Neural progenitor cell (in vitro differentiated cells): ENCODE results near the gene BAIAP2. TPM values are rescaled to one million over a fixed set of nuclear protein-coding genes. Genes with fewer than 3 reads are reported as not detected.
A peak's percentile ranks its signal among the peaks of the same experiment; 100 is the strongest.

Source experiments
- DNase-seq: peaks from one replicate; pipeline ENCODE4 v3.0.0-alpha.2; 2016; ENCODE audit warnings: low spot score
- H2AFZ ChIP-seq: fragments of 200-600 bp; sonication (generic); replicated peaks from 2 replicates; pipeline ENCODE4 v1.6.1; 2016; ENCODE audit warnings: antibody characterized with exemption
- H3F3A ChIP-seq: fragments of 200-600 bp; sonication (generic); 2 replicates; pipeline ENCODE4 v1.6.1; 2016; ENCODE audit warnings: antibody characterized with exemption, low read depth
- H3K27ac ChIP-seq: fragments of 200-600 bp; sonication (generic); 2 replicates; pipeline ENCODE4 v1.5.1; 2016; ENCODE audit warnings: mild to moderate bottlenecking
- H3K27me3 ChIP-seq: fragments of 200-600 bp; sonication (generic); 2 replicates; pipeline ENCODE4 v1.6.1; 2016; ENCODE audit warnings: mild to moderate bottlenecking, moderate library complexity
- H3K36me3 ChIP-seq: fragments of 200-600 bp; sonication (generic); 2 replicates; pipeline ENCODE4 v1.5.1; 2016
- H3K4me1 ChIP-seq: fragments of 200-600 bp; sonication (generic); 2 replicates; pipeline ENCODE4 v1.6.1; 2016; ENCODE audit warnings: mixed run types
- H3K4me2 ChIP-seq: fragments of 200-600 bp; sonication (generic); 2 replicates; pipeline ENCODE4 v1.6.1; 2016
- H3K4me3 ChIP-seq: fragments of 200-600 bp; sonication (generic); 2 replicates; pipeline ENCODE4 v1.5.1; 2016
- H3K79me2 ChIP-seq: fragments of 200-600 bp; sonication (generic); 2 replicates; pipeline ENCODE4 v1.6.1; 2016; ENCODE audit warnings: low read depth
- H3K9ac ChIP-seq: fragments of 200-600 bp; sonication (generic); 2 replicates; pipeline ENCODE4 v1.6.1; 2016
- H3K9me3 ChIP-seq: fragments of 200-600 bp; sonication (generic); 2 replicates; pipeline ENCODE4 v1.5.1; 2016; ENCODE audit warnings: low read depth
- H4K20me1 ChIP-seq: fragments of 200-600 bp; sonication (generic); 2 replicates; pipeline ENCODE4 v1.6.1; 2016; ENCODE audit warnings: low read depth
- H3K27ac Mint-ChIP-seq: 3 replicates; pipeline ENCODE4 v1.8.0; 2021; ENCODE audit warnings: mixed read lengths
- H3K27me3 Mint-ChIP-seq: 2 replicates; pipeline ENCODE4 v1.8.0; 2022; ENCODE audit warnings: low read depth, mild to moderate bottlenecking, inconsistent platforms, moderate library complexity, mixed read lengths; ENCODE audit not compliant: insufficient read depth
- H3K36me3 Mint-ChIP-seq: 3 replicates; pipeline ENCODE4 v1.8.0; 2021; ENCODE audit warnings: mixed read lengths
- H3K4me1 Mint-ChIP-seq: 3 replicates; pipeline ENCODE4 v1.8.0; 2021; ENCODE audit warnings: mixed read lengths
- H3K4me3 Mint-ChIP-seq: 3 replicates; pipeline ENCODE4 v1.8.0; 2021; ENCODE audit warnings: mild to moderate bottlenecking, moderate library complexity, mixed read lengths
- H3K9me3 Mint-ChIP-seq: 3 replicates; pipeline ENCODE4 v1.8.0; 2020; ENCODE audit warnings: mixed read lengths
- EZH2 ChIP-seq: fragments of 200-600 bp; sonication (generic); IDR thresholded peaks from 2 replicates; pipeline ENCODE4 v1.6.1; 2017; ENCODE audit warnings: antibody characterized with exemption, mild to moderate bottlenecking, moderate library complexity
- EZH2phosphoT487 ChIP-seq: fragments of 200-600 bp; sonication (generic); IDR thresholded peaks from 2 replicates; pipeline ENCODE4 v1.6.1; 2017; ENCODE audit warnings: antibody characterized with exemption
- total RNA-seq: library from RNA; depleted of rRNA; stranded (reverse); fragments of >200 nt; gene quantifications from 2 replicates; pipeline ENCODE4 v1.2.3, GENCODE V29; 2015; ENCODE audit warnings: low replicate concordance
- TF ChIP-seq, protein P1 (sequence below): fragments of 200-600 bp; sonication (generic); IDR thresholded peaks from 2 replicates; pipeline ENCODE4 v1.5.1; 2017; ENCODE audit warnings: antibody characterized with exemption, mild to moderate bottlenecking

Gene BAIAP2
- total RNA-seq, 1 donor from 2014 or later: 15.6 TPM

DNA sequence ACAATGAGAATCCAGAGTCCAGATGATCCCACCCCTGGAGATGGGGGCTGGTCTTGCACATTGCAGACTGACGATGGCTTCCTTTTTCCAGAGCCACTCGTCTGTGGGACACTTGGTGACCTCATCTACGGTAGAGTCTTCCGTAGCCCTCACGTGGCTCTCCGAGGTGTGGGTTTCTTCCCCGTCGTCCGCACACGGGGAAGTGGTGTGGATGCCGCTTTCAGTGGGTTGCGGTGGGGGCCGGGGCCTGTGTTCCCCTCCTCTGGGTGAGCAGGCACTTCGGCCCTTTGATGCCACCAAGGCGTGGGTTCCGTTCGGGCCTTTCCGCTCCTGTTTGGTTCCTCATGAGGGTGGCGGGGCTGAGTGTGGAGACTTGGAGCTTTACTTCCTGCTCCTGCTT, 21.4 kb downstream of the BAIAP2 start:
- H3K27ac ChIP-seq: no peak overlapping the region
- H3K79me2 ChIP-seq: no peaks in the 10 kb centered on the region
- no peaks in the 10 kb centered on the region for H3K27me3 ChIP-seq
- Mint-ChIP-seq H3K36me3 (peaks cover 13% of the 10 kb centered on the region), H3K4me1 (peaks cover 28% of the 10 kb centered on the region), H3K27ac (no peak overlapping the region), H3K4me3 (no peak overlapping the region), H3K27me3 (no peaks in the 10 kb centered on the region), H3K9me3 (no peaks in the 10 kb centered on the region)
- H3K4me3 ChIP-seq: no peak overlapping the region
- TF ChIP-seq EZH2phosphoT487 (no peak), EZH2 (no peak)
- TF ChIP-seq, protein P1, sequence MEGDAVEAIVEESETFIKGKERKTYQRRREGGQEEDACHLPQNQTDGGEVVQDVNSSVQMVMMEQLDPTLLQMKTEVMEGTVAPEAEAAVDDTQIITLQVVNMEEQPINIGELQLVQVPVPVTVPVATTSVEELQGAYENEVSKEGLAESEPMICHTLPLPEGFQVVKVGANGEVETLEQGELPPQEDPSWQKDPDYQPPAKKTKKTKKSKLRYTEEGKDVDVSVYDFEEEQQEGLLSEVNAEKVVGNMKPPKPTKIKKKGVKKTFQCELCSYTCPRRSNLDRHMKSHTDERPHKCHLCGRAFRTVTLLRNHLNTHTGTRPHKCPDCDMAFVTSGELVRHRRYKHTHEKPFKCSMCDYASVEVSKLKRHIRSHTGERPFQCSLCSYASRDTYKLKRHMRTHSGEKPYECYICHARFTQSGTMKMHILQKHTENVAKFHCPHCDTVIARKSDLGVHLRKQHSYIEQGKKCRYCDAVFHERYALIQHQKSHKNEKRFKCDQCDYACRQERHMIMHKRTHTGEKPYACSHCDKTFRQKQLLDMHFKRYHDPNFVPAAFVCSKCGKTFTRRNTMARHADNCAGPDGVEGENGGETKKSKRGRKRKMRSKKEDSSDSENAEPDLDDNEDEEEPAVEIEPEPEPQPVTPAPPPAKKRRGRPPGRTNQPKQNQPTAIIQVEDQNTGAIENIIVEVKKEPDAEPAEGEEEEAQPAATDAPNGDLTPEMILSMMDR: no peak
- no peaks in the 10 kb centered on the region for H3K36me3 ChIP-seq
- H3K4me1 ChIP-seq: peaks cover 21% of the 10 kb centered on the region
- no peak for DNase-seq
- no peak overlapping the region for H3K4me2 ChIP-seq
- no peak overlapping the region for H2AFZ ChIP-seq
- no peaks in the 10 kb centered on the region for H3K9me3 ChIP-seq
- peaks cover 4% of the 10 kb centered on the region for H3F3A ChIP-seq
- H3K9ac ChIP-seq: no peak overlapping the region
- H4K20me1 ChIP-seq: peaks cover 14% of the 10 kb centered on the region

DNA sequence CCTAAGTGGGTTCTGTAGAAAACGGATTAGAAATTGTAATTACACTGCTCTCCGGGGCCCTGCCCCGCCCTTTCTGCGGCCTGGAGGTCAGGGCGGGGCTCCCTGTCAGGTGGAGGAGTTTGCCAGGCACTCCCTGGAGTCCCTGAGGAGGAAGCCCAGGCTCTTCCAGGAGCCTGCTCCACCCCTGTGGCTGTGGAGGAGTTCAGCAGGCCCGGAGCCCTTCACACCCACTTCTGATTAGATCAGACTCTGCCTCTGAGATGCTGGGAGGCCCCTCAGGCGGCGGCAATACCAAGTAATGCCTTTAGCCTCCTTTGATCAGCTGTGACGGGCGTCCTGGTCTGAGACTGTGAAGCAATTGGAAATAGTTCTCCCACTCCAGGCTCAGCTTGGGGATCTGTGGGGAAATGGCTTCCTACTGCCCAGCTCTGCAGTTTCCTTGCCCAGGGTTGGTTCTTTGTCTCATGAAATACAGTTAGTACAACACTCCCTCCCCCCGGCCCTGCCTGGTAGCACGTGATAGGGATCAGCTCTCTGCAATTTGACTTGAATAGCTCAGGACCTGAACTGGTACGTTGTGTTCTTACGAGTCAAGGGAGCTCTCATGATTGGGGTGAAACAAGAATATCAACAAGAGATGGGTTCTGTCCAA, 22.3 kb downstream of the BAIAP2 start:
- DNase-seq: peak; percentile 43
- H3K36me3 Mint-ChIP-seq: peaks cover 16% of the 10 kb centered on the region
- H2AFZ ChIP-seq: no peak overlapping the region
- H3K79me2 ChIP-seq: no peaks in the 10 kb centered on the region
- no peaks in the 10 kb centered on the region for H3K27me3 ChIP-seq
- peak overlapping the region; percentile 71 for H3K27ac Mint-ChIP-seq
- H3K27me3 Mint-ChIP-seq: no peaks in the 10 kb centered on the region
- H3F3A ChIP-seq: peaks cover 4% of the 10 kb centered on the region
- H3K36me3 ChIP-seq: no peaks in the 10 kb centered on the region
- no peak overlapping the region for H3K27ac ChIP-seq
- no peaks in the 10 kb centered on the region for H3K9me3 Mint-ChIP-seq
- H3K9ac ChIP-seq: no peak overlapping the region
- peaks cover 24% of the 10 kb centered on the region for H3K4me1 Mint-ChIP-seq
- H3K4me3 ChIP-seq: no peak overlapping the region
- no peaks in the 10 kb centered on the region for H3K9me3 ChIP-seq
- peaks cover 17% of the 10 kb centered on the region for H3K4me1 ChIP-seq
- H3K4me3 Mint-ChIP-seq: no peak overlapping the region
- TF ChIP-seq EZH2phosphoT487 (no peak), EZH2 (no peak)
- TF ChIP-seq, protein P1: no peak
- peaks cover 10% of the 10 kb centered on the region for H4K20me1 ChIP-seq
- peak overlapping the region; percentile 5 for H3K4me2 ChIP-seq

DNA sequence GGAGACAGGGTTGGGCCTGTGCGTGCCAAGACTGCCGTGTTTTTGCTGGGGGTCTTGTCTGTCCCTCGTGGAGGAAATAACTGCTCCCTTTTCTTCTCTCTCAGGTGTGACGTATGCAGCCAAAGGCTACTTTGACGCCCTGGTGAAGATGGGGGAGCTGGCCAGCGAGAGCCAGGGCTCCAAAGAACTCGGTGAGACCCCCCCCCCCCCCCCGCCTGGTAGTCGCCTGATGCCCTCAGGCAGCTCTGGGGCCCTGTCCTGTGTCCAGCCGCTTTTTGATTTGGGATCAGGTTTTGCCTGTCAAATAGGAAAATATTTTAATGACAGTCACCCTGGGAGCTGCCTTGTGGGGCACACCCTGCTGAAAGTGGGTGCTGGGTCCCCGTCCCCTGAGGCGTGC, 22.8 kb downstream of the BAIAP2 start:
- H4K20me1 ChIP-seq: peaks cover 7% of the 10 kb centered on the region
- DNase-seq: no peak
- no peak overlapping the region for H2AFZ ChIP-seq
- H3K36me3 ChIP-seq: no peaks in the 10 kb centered on the region
- Mint-ChIP-seq H3K4me1 (peaks cover 25% of the 10 kb centered on the region), H3K9me3 (no peaks in the 10 kb centered on the region), H3K27me3 (no peaks in the 10 kb centered on the region), H3K4me3 (no peak overlapping the region), H3K36me3 (peaks cover 16% of the 10 kb centered on the region), H3K27ac (no peak overlapping the region)
- no peaks in the 10 kb centered on the region for H3K27me3 ChIP-seq
- TF ChIP-seq EZH2phosphoT487: no peak
- no peak for TF ChIP-seq EZH2
- TF ChIP-seq, protein P1: no peak
- no peak overlapping the region for H3K9ac ChIP-seq
- H3K4me1 ChIP-seq: peaks cover 12% of the 10 kb centered on the region
- peaks cover 4% of the 10 kb centered on the region for H3F3A ChIP-seq
- H3K4me3 ChIP-seq: no peak overlapping the region
- no peaks in the 10 kb centered on the region for H3K9me3 ChIP-seq
- no peak overlapping the region for H3K27ac ChIP-seq
- peak overlapping the region; percentile 5 for H3K4me2 ChIP-seq
- no peaks in the 10 kb centered on the region for H3K79me2 ChIP-seq
